Right cardiac atrium (tissue), 5 donors: ENCODE data around the gene GPC5. TPM values are rescaled to one million over a fixed set of nuclear protein-coding genes. Genes with fewer than 3 reads are reported as not detected.
"Not testable (repeated sequence)": the region's sequence is repeated elsewhere in the genome, so short reads cannot be mapped to it uniquely, and the experiment has no call there.

Source experiments
- ATAC-seq, 2 donors: fragments of 200-7000 bp; cut with Tn5 transposase; one replicate each; pipeline versions ENCODE4 v1.8.0 to v1.9.1; 2020; ENCODE audit warnings: moderate library complexity in 2 of 2, mild to moderate bottlenecking in 1 of 2
- DNase-seq, 3 donors: peaks; one replicate each; pipeline ENCODE4 v3.0.0-alpha.2; 2020
- H3K27ac ChIP-seq: one replicate; pipeline ENCODE4 v1.5.1; 2013; ENCODE audit warnings: mild to moderate bottlenecking, low read length, control low read depth, moderate library complexity
- H3K27me3 ChIP-seq: one replicate; pipeline ENCODE4 v1.6.1; 2013; ENCODE audit not compliant: control insufficient read depth, insufficient read depth
- H3K4me1 ChIP-seq: one replicate; pipeline ENCODE4 v1.6.1; 2013; ENCODE audit warnings: low read length; ENCODE audit not compliant: control insufficient read depth, insufficient read depth
- H3K4me3 ChIP-seq: one replicate; pipeline ENCODE4 v1.5.1; 2013; ENCODE audit warnings: low read length, control low read depth
- H3K9me3 ChIP-seq: one replicate; pipeline ENCODE4 v1.6.1; 2013; ENCODE audit warnings: low read length; ENCODE audit not compliant: control insufficient read depth
- WGBS: extraction: QIAGEN DNeasy Blood & Tissue Kit; methylation state at CpG from one replicate; pipeline ENCODE4 v1.1.7; 2013; 5-methylcytosine and 5-hydroxymethylcytosine counted together
- intact Hi-C, 4 donors: fragments of 100-400 bp; cut with DNase I; formaldehyde crosslinking; loops; one replicate each; pipeline versions ENCODE4 v1.11.0 to v1.14.0; 2022 to 2023
- polyA plus RNA-seq: library from polyadenylated mRNA; stranded (reverse); fragments of 200-250 nt; gene quantifications from one replicate; pipeline ENCODE4 v1.2.3, GENCODE V29; 2013
- total RNA-seq, 4 donors: library from RNA; stranded (reverse); fragmentation: NEBNext Ultra II Directional; extraction: Animal tissue kit (Norgen Biotek cat#: 25700); gene quantifications; one replicate each; pipeline ENCODE4 v1.2.1, GENCODE V29; 2021
- donor health status: healthy with polysubstance abuse.
- donor health status: DM: no; HTN: yes; CAD: no.
- donor health status: DM: no; HTN: no; CAD: no.
- donor health status: DM: no; HTN: yes; CAD: no; lungs with severe emphysema.
- donor health status: DM: yes; HTN: yes; CAD: no.

The GPC5 gene
- total and polyA plus RNA-seq, 5 donors, result 0.99 to 4.3 (median 2.6) TPM

- DNase-seq (no peak), ATAC-seq (no peak)
- H3K4me1 ChIP-seq, result no peaks in the 10 kb centered on the region
- intact Hi-C loops, result no loop called here
- H3K27me3 ChIP-seq, result no peaks in the 10 kb centered on the region
- H3K27ac ChIP-seq, result no peak overlapping the region
- H3K9me3 ChIP-seq, result no peaks in the 10 kb centered on the region
- no peak overlapping the region for H3K4me3 ChIP-seq
- WGBS, result 87% methylated on average over 3 of the region's 3 CpGs
These were observed 1075.5 kb downstream of the GPC5 start for GRCh38 chr13:92473765-92474475.

- ATAC-seq (no peak), DNase-seq (no peak)
- no peak overlapping the region for H3K27ac ChIP-seq
- no peak overlapping the region for H3K4me3 ChIP-seq
- 80% methylated on average over 3 of the region's 3 CpGs for WGBS
- H3K27me3 ChIP-seq, result no peaks in the 10 kb centered on the region
- no peaks in the 10 kb centered on the region for H3K4me1 ChIP-seq
- intact Hi-C loops, result no loop called here
- H3K9me3 ChIP-seq, result no peaks in the 10 kb centered on the region
These were observed 1082.0 kb downstream of the GPC5 start for GRCh38 chr13:92480387-92480786.

GRCh38 chr13:92482790-92483189 is 1084.4 kb downstream of the GPC5 start:
- ATAC-seq, DNase-seq, H3K27me3 ChIP-seq, H3K9me3 ChIP-seq, H3K4me3 ChIP-seq, intact Hi-C loops, H3K4me1 ChIP-seq, H3K27ac ChIP-seq: not testable (repeated sequence)
- WGBS, result 85% methylated on average over 3 of the region's 3 CpGs

GRCh38 chr13:92483894-92484293 is 1085.5 kb downstream of the GPC5 start:
- no peak for DNase-seq
- Histone ChIP-seq H3K4me3 (no peak overlapping the region), H3K27me3 (no peaks in the 10 kb centered on the region), H3K4me1 (no peaks in the 10 kb centered on the region), H3K9me3 (no peaks in the 10 kb centered on the region), H3K27ac (no peak overlapping the region)
- 71% methylated on average over 3 of the region's 3 CpGs for WGBS
- no peak for ATAC-seq
- intact Hi-C loops, result no loop called here

GRCh38 chr13:92487238-92487637 is 1088.8 kb downstream of the GPC5 start:
- no peak for ATAC-seq
- no peak for DNase-seq
- Histone ChIP-seq H3K27me3 (no peaks in the 10 kb centered on the region), H3K27ac (no peak overlapping the region), H3K9me3 (no peaks in the 10 kb centered on the region), H3K4me3 (no peak overlapping the region), H3K4me1 (no peaks in the 10 kb centered on the region)
- intact Hi-C loops, result no loop called here

- 79% methylated on average over 7 of the region's 7 CpGs for WGBS
- intact Hi-C loops, result no loop called here
These were observed 1089.9 kb downstream of the GPC5 start for GRCh38 chr13:92488249-92488852.

GRCh38 chr13:92491839-92492238 is 1093.4 kb downstream of the GPC5 start:
- no peaks in the 10 kb centered on the region for H3K4me1 ChIP-seq
- no peak for DNase-seq
- intact Hi-C loops, result no loop called here
- no peak overlapping the region for H3K4me3 ChIP-seq
- no peaks in the 10 kb centered on the region for H3K27me3 ChIP-seq
- H3K27ac ChIP-seq, result no peak overlapping the region
- ATAC-seq, result no peak
- H3K9me3 ChIP-seq, result no peaks in the 10 kb centered on the region

More at GRCh38 chr13:92488249-92488852, 1089.9 kb downstream of the GPC5 start:
- DNase-seq (no peak), ATAC-seq (no peak)
- Histone ChIP-seq H3K27ac (no peak overlapping the region), H3K9me3 (no peaks in the 10 kb centered on the region), H3K4me1 (no peaks in the 10 kb centered on the region), H3K4me3 (no peak overlapping the region), H3K27me3 (no peaks in the 10 kb centered on the region)

GRCh38 chr13:92494915-92495314 is 1096.5 kb downstream of the GPC5 start:
- Histone ChIP-seq H3K4me3 (no peak overlapping the region), H3K9me3 (no peaks in the 10 kb centered on the region), H3K27ac (no peak overlapping the region), H3K4me1 (no peaks in the 10 kb centered on the region), H3K27me3 (no peaks in the 10 kb centered on the region)
- WGBS, result 90% methylated on average over 2 of the region's 2 CpGs
- ATAC-seq (no peak), DNase-seq (no peak)
- intact Hi-C loops, result no loop called here

GRCh38 chr13:92500192-92500591 is 1101.8 kb downstream of the GPC5 start:
- WGBS, result 46% methylated on average over 6 of the region's 6 CpGs

GRCh38 chr13:92510416-92510815 is 1112.0 kb downstream of the GPC5 start:
- no peak overlapping the region for H3K27ac ChIP-seq
- H3K9me3 ChIP-seq, result no peaks in the 10 kb centered on the region
- WGBS, result 54% methylated on average over 2 of the region's 2 CpGs
- intact Hi-C loops, result no loop called here
- H3K27me3 ChIP-seq, result no peaks in the 10 kb centered on the region
- DNase-seq, result no peak
- H3K4me3 ChIP-seq, result no peak overlapping the region
- no peak for ATAC-seq
- no peaks in the 10 kb centered on the region for H3K4me1 ChIP-seq

More at GRCh38 chr13:92500192-92500591, 1101.8 kb downstream of the GPC5 start:
- intact Hi-C loops, result no loop called here
- H3K9me3 ChIP-seq, result no peaks in the 10 kb centered on the region
- ATAC-seq, result no peak
- DNase-seq, result peak in 1 of 3 donors; percentile 4
- no peaks in the 10 kb centered on the region for H3K4me1 ChIP-seq
- no peaks in the 10 kb centered on the region for H3K27me3 ChIP-seq
- H3K4me3 ChIP-seq, result no peak overlapping the region
- no peak overlapping the region for H3K27ac ChIP-seq

GRCh38 chr13:92512852-92513251 is 1114.4 kb downstream of the GPC5 start:
- DNase-seq (peak in 1 of 3 donors; percentile 7), ATAC-seq (no peak)
- Histone ChIP-seq H3K9me3 (no peaks in the 10 kb centered on the region), H3K4me1 (no peaks in the 10 kb centered on the region), H3K4me3 (no peak overlapping the region), H3K27ac (no peak overlapping the region), H3K27me3 (no peaks in the 10 kb centered on the region)
- WGBS, result 82% methylated on average over 9 of the region's 9 CpGs
- intact Hi-C loops, result no loop called here
